DND-41 (cell line): Measurements from ENCODE around the gene MAML3.

Experiments used
- ATAC-seq: fragments of 200-7000 bp; cut with Tn5 transposase; 3 replicates; pipeline ENCODE4 v1.9.1; 2021; ENCODE audit warnings: low read depth; ENCODE audit not compliant: insufficient read depth
- DNase-seq: peaks from one replicate; pipeline ENCODE4 v3.0.0-alpha.2; 2020
- H2AFZ ChIP-seq: 2 replicates; pipeline ENCODE4 v1.6.0; 2012; ENCODE audit warnings: low read depth, low read length
- H3K27ac ChIP-seq: 2 replicates; pipeline ENCODE4 v1.5.1; 2012; ENCODE audit warnings: low read length, inconsistent platforms
- H3K27me3 ChIP-seq: fragments of 200-600 bp; sonication (generic); 2 replicates; pipeline ENCODE4 v1.6.0; 2012; ENCODE audit warnings: low read length, mild to moderate bottlenecking, inconsistent platforms; ENCODE audit not compliant: insufficient read depth, poor library complexity
- H3K36me3 ChIP-seq: 2 replicates; pipeline ENCODE4 v1.5.1; 2012; ENCODE audit warnings: low read length, inconsistent platforms; ENCODE audit not compliant: insufficient read depth
- H3K4me1 ChIP-seq: 2 replicates; pipeline ENCODE4 v1.5.1; 2012; ENCODE audit warnings: mild to moderate bottlenecking, low read length; ENCODE audit not compliant: insufficient read depth
- H3K4me2 ChIP-seq: 2 replicates; pipeline ENCODE4 v1.6.0; 2012; ENCODE audit warnings: mild to moderate bottlenecking, moderate library complexity, low read length, inconsistent platforms; ENCODE audit not compliant: insufficient read depth
- H3K4me3 ChIP-seq, 2 experiments: fragments of 200-600 bp in 1 of 2; shearing (Covaris generic) in 1 of 2; 2 replicates each; pipeline ENCODE4 v1.5.1; 2012 to 2016; ENCODE audit warnings: inconsistent platforms in 2 of 2, low read length in 2 of 2, mild to moderate bottlenecking in 2 of 2, low read depth in 1 of 2, moderate library complexity in 1 of 2
- H3K79me2 ChIP-seq: 2 replicates; pipeline ENCODE4 v1.6.0; 2012; ENCODE audit warnings: low read length, inconsistent platforms; ENCODE audit not compliant: insufficient read depth
- H3K9ac ChIP-seq: 2 replicates; pipeline ENCODE4 v1.6.0; 2012; ENCODE audit warnings: low read depth, mild to moderate bottlenecking, inconsistent platforms, low read length, moderate library complexity
- H3K9me3 ChIP-seq: 2 replicates; pipeline ENCODE4 v1.5.1; 2012; ENCODE audit warnings: low read length, moderate library complexity, mild to moderate bottlenecking, inconsistent platforms; ENCODE audit not compliant: insufficient read depth, severe bottlenecking
- H4K20me1 ChIP-seq: 2 replicates; pipeline ENCODE4 v1.6.0; 2012; ENCODE audit warnings: low read length; ENCODE audit not compliant: insufficient read depth
- CTCF ChIP-seq: IDR thresholded peaks from 2 replicates; pipeline ENCODE4 v1.5.1; 2012; ENCODE audit warnings: borderline replicate concordance, low read length, moderate library complexity, mild to moderate bottlenecking; ENCODE audit not compliant: poor library complexity, severe bottlenecking; ENCODE audit errors: extremely low read depth
- EZH2 ChIP-seq: IDR thresholded peaks from 3 replicates; pipeline ENCODE4 v1.6.1; 2012; ENCODE audit warnings: borderline replicate concordance, low read depth, mild to moderate bottlenecking, moderate library complexity, low read length, inconsistent platforms; ENCODE audit not compliant: severe bottlenecking

Gene MAML3

GRCh38 chr4:139844459-139845036 is 309.4 kb downstream of the MAML3 start:
- no peaks in the 10 kb centered on the region for H3K79me2 ChIP-seq
- H3K4me1 ChIP-seq, result peaks cover 10% of the 10 kb centered on the region
- no peak overlapping the region for H3K4me2 ChIP-seq
- DNase-seq (no peak), ATAC-seq (no peak)
- H3K27ac ChIP-seq, result no peak overlapping the region
- H3K36me3 ChIP-seq, result no peaks in the 10 kb centered on the region
- H2AFZ ChIP-seq, result no peak overlapping the region
- H3K27me3 ChIP-seq, result no peaks in the 10 kb centered on the region
- H3K9me3 ChIP-seq, result no peaks in the 10 kb centered on the region
- H3K9ac ChIP-seq, result no peak overlapping the region
- no peaks in the 10 kb centered on the region for H4K20me1 ChIP-seq
- no peak for TF ChIP-seq CTCF
- no peak for TF ChIP-seq EZH2
- H3K4me3 ChIP-seq, result no peak overlapping the region

GRCh38 chr4:139844057-139844456 is 309.9 kb downstream of the MAML3 start:
- H3K4me3 ChIP-seq, result no peak overlapping the region
- no peaks in the 10 kb centered on the region for H3K9me3 ChIP-seq
- TF ChIP-seq EZH2 (no peak), CTCF (no peak)
- H4K20me1 ChIP-seq, result no peaks in the 10 kb centered on the region
- no peak for ATAC-seq
- no peak overlapping the region for H3K4me2 ChIP-seq
- no peak overlapping the region for H3K9ac ChIP-seq
- H3K27ac ChIP-seq, result no peak overlapping the region
- no peak for DNase-seq
- no peaks in the 10 kb centered on the region for H3K27me3 ChIP-seq
- H3K36me3 ChIP-seq, result no peaks in the 10 kb centered on the region
- no peak overlapping the region for H2AFZ ChIP-seq
- peaks cover 7% of the 10 kb centered on the region; the same call in 1 of the 2 replicates for H3K4me1 ChIP-seq
- H3K79me2 ChIP-seq, result no peaks in the 10 kb centered on the region

- Histone ChIP-seq H3K36me3 (no peaks in the 10 kb centered on the region), H3K27ac (no peak overlapping the region), H3K79me2 (no peaks in the 10 kb centered on the region), H3K9me3 (no peaks in the 10 kb centered on the region), H4K20me1 (no peaks in the 10 kb centered on the region), H3K4me3 (no peak overlapping the region), H2AFZ (no peak overlapping the region), H3K4me2 (no peak overlapping the region), H3K4me1 (peaks cover 7% of the 10 kb centered on the region; the same call in 1 of the 2 replicates), H3K9ac (no peak overlapping the region), H3K27me3 (no peaks in the 10 kb centered on the region)
- ATAC-seq (no peak), DNase-seq (no peak)
- TF ChIP-seq CTCF (no peak), EZH2 (no peak)
Observed at GRCh38 chr4:139843641-139844040, 310.3 kb downstream of the MAML3 start.
